K562 (cell line): ENCODE results near the gene TBC1D1. TPM values are rescaled to one million over a fixed set of nuclear protein-coding genes. Genes with fewer than 3 reads are reported as not detected.

Experiments
- ATAC-seq: fragments of 200-7000 bp; cut with Tn5 transposase; 3 replicates; pipeline ENCODE4 v1.9.1; 2020; ENCODE audit warnings: moderate library complexity
- BruUV-seq: library from RNA; stranded (reverse); fragments of 400-500 nt; replicated peaks from 2 replicates; lab custom pipeline; 2021; lab: Mats Ljungman, UMichigan
- CTCF ChIA-PET: fragments of 300-600 bp; formaldehyde crosslinking; extraction: SDS; loops from one replicate; lab custom pipeline; 2021; ENCODE audit warnings: low intra/inter-chr PET ratio; lab: Yijun Ruan, JAX
- POLR2A ChIA-PET: fragments of 300-600, 350-650 bp; sonication (Branson Sonifier 250); formaldehyde crosslinking; extraction: SDS; loops from one replicate; lab custom pipeline; 2021; ENCODE audit warnings: antibody characterized with exemption, inconsistent platforms; lab: Yijun Ruan, JAX
- DNase-seq, 4 experiments: peaks; one replicate each; pipeline versions ENCODE4 v3.0.0 to v3.0.0-alpha.2; 2011 to 2018; ENCODE audit warnings: low spot score in 3 of 4, mixed read lengths in 3 of 4; ENCODE audit errors: extremely low read depth in 1 of 4
- FAIRE-seq: peaks from 2 replicates; lab custom pipeline; 2011; peaks lifted over from hg19 to GRCh38; lab: Jason Lieb, UNC
- H2AFZ ChIP-seq: 2 replicates; pipeline ENCODE4 v1.6.0; 2011; ENCODE audit warnings: low read depth, low read length, control low read depth, inconsistent platforms
- H3K27ac ChIP-seq: fragments of 200-600 bp; 3 replicates; pipeline ENCODE4 v1.8.0; 2011; ENCODE audit warnings: low read depth, mild to moderate bottlenecking, control low read depth, inconsistent platforms, low read length, moderate library complexity, mixed read lengths; ENCODE audit errors: extremely low read depth
- H3K27me3 ChIP-seq, 2 experiments: fragments of 300-600 bp in 1 of 2; 2 replicates in 1 of 2; 3 replicates in 1 of 2; pipeline versions ENCODE4 v1.6.0 to v1.8.0; 2011; ENCODE audit warnings: inconsistent platforms in 2 of 2, low read length in 2 of 2, mild to moderate bottlenecking in 1 of 2, mixed read lengths in 1 of 2, moderate library complexity in 1 of 2; ENCODE audit not compliant: control insufficient read depth in 2 of 2, insufficient read depth in 2 of 2
- H3K36me3 ChIP-seq: fragments of 300-600 bp; 3 replicates; pipeline ENCODE4 v1.8.0; 2011; ENCODE audit warnings: mild to moderate bottlenecking, low read length, inconsistent platforms; ENCODE audit not compliant: control insufficient read depth, insufficient read depth
- H3K4me1 ChIP-seq, 2 experiments: fragments of 200-600 bp in 1 of 2; replicated peaks in 1 of 2; 2 replicates in 1 of 2; 3 replicates in 1 of 2; pipeline versions ENCODE4 v1.5.1 to v1.8.0; 2011; ENCODE audit warnings: inconsistent platforms in 2 of 2, low read length in 2 of 2, mild to moderate bottlenecking in 1 of 2, mixed read lengths in 1 of 2, moderate library complexity in 1 of 2; ENCODE audit not compliant: control insufficient read depth in 2 of 2, insufficient read depth in 2 of 2
- H3K4me2 ChIP-seq: 2 replicates; pipeline ENCODE4 v1.6.1; 2011; ENCODE audit warnings: low read length, control low read depth, inconsistent platforms, mixed read lengths; ENCODE audit not compliant: insufficient read depth
- H3K4me3 ChIP-seq: fragments of 200-600 bp; sonication (generic), shearing (Covaris generic); 2 replicates; pipeline ENCODE4 v1.5.1; 2016; ENCODE audit warnings: control low read depth, inconsistent platforms
- H3K79me2 ChIP-seq: fragments of 200-600 bp; 3 replicates; pipeline ENCODE4 v1.8.0; 2011; ENCODE audit warnings: low read length, inconsistent platforms; ENCODE audit not compliant: control insufficient read depth, insufficient read depth
- H3K9ac ChIP-seq, 2 experiments: 2 replicates each; pipeline versions ENCODE4 v1.6.0 to v1.6.1; 2011; ENCODE audit warnings: low read depth in 2 of 2, low read length in 2 of 2, control low read depth in 1 of 2, inconsistent platforms in 1 of 2, mild to moderate bottlenecking in 1 of 2, mixed read lengths in 1 of 2; ENCODE audit not compliant: insufficient read depth in 1 of 2
- H3K9me1 ChIP-seq: one replicate; pipeline ENCODE4 v1.6.0; 2011; ENCODE audit warnings: inconsistent platforms, mild to moderate bottlenecking, low read length, moderate library complexity; ENCODE audit not compliant: control insufficient read depth, insufficient read depth
- H3K9me3 ChIP-seq: replicated peaks from 2 replicates; pipeline ENCODE4 v1.5.1; 2011; ENCODE audit warnings: low read depth, low read length, inconsistent platforms; ENCODE audit not compliant: control insufficient read depth, insufficient read depth
- H4K20me1 ChIP-seq: replicated peaks from 2 replicates; pipeline ENCODE4 v1.6.1; 2011; ENCODE audit warnings: low read length, inconsistent platforms, mixed read lengths; ENCODE audit not compliant: control insufficient read depth, insufficient read depth
- BCLAF1 ChIP-seq, 2 experiments: fragments of 450-650 bp in 1 of 2; IDR thresholded peaks; 2 replicates each; pipeline ENCODE4 v1.6.1; 2011 to 2017; ENCODE audit warnings: low read depth in 2 of 2, antibody characterized with exemption in 1 of 2, borderline replicate concordance in 1 of 2, low read length in 1 of 2, mild to moderate bottlenecking in 1 of 2, mixed read lengths in 1 of 2; ENCODE audit not compliant: control insufficient read depth in 1 of 2
- FOXA1 ChIP-seq: fragments of 450-650 bp; IDR thresholded peaks from 2 replicates; pipeline ENCODE4 v1.6.1; 2016; ENCODE audit warnings: mild to moderate bottlenecking, borderline replicate concordance
- GATAD2A ChIP-seq: fragments of 450-650 bp; IDR thresholded peaks from 2 replicates; pipeline ENCODE4 v1.6.1; 2017
- MAFF ChIP-seq: IDR thresholded peaks from 2 replicates; pipeline ENCODE4 v1.6.1; 2012; ENCODE audit warnings: low read length, improper control_type of control experiment
- MAFG ChIP-seq: fragments of 450-650 bp; conservative IDR thresholded peaks from 2 replicates; pipeline ENCODE4 v1.6.1; 2016; ENCODE audit warnings: missing genetic modification characterization, missing compliant biosample characterization
- NCOA6 ChIP-seq: fragments of 450-650 bp; IDR thresholded peaks from 2 replicates; pipeline ENCODE4 v1.6.1; 2017; ENCODE audit warnings: mild to moderate bottlenecking
- NFRKB ChIP-seq: fragments of 450-650 bp; IDR thresholded peaks from 2 replicates; pipeline ENCODE4 v1.6.1; 2016; ENCODE audit warnings: low read depth
- PTBP1 ChIP-seq: fragments of 200-400 bp; formaldehyde crosslinking; IDR thresholded peaks from 2 replicates; pipeline ENCODE4 v1.6.1; 2017; ENCODE audit warnings: low read depth, low read length
- SMAD2 ChIP-seq: fragments of 150-350 bp; IDR thresholded peaks from 2 replicates; pipeline ENCODE4 v1.6.1; 2014; ENCODE audit warnings: low read depth, mild to moderate bottlenecking, low read length
- TBL1XR1 ChIP-seq, 2 experiments: IDR thresholded peaks; 2 replicates each; pipeline ENCODE4 v1.6.1; 2012; ENCODE audit warnings: improper control_type of control experiment in 2 of 2, low read length in 2 of 2, mild to moderate bottlenecking in 1 of 2
- ZKSCAN8 ChIP-seq: fragments of 200-800 bp; sonication (Bioruptor generic); IDR thresholded peaks from 2 replicates; pipeline ENCODE4 v1.6.1; 2016; ENCODE audit warnings: missing genetic modification characterization, missing compliant biosample characterization
- WGBS: fragments of 100-300 bp; shearing (Covaris generic); methylation state at CpG from one replicate; pipeline ENCODE4 v1.1.6; 2016; ENCODE audit warnings: low coverage, mixed read lengths; ENCODE audit not compliant: insufficient coverage; ENCODE audit errors: missing lambda C conversion rate; 5-methylcytosine and 5-hydroxymethylcytosine counted together
- in situ Hi-C: fragments of 300-500 bp; cut with MboI; formaldehyde crosslinking; loops from 4 replicates; pipeline ENCODE4 v1.15.0; 2018; ENCODE audit warnings: inconsistent platforms, mixed read lengths
- intact Hi-C: fragments of 100-400 bp; cut with micrococcal nuclease; formaldehyde crosslinking; loops from 2 replicates; pipeline ENCODE4 v1.14.2; 2022
- polyA plus RNA-seq, 8 experiments: library from polyadenylated mRNA; depleted of rRNA in 4 of 8; stranded (reverse) in 5 of 8; unstranded in 3 of 8; fragments of >200 nt; fragmentation: Nextera tagmentation in 2 of 8; fragmentation: Illumina TruSeq in 1 of 8; extraction: Ambion mirVana in 2 of 8; extraction: Trizol in 1 of 8; gene quantifications; 2 replicates each; pipeline versions ENCODE4 v1.2.1 to v1.2.3, GENCODE V29; 2011 to 2014; ENCODE audit warnings: inconsistent platforms in 1 of 8, missing spikeins in 1 of 8
- total RNA-seq, 7 experiments: library from RNA; depleted of rRNA in 6 of 7; stranded (reverse); fragments of >200 nt in 6 of 7; fragmentation: Illumina TruSeq in 2 of 7; extraction: Trizol in 2 of 7; gene quantifications; 2 replicates each; pipeline versions ENCODE4 v1.2.1 to v1.2.3, GENCODE V29; 2011 to 2021; ENCODE audit warnings: low replicate concordance in 1 of 7
- TF ChIP-seq, protein P1 (sequence below), 3 experiments: IDR thresholded peaks in 2 of 3; conservative IDR thresholded peaks in 1 of 3; 2 replicates each; pipeline ENCODE4 v1.5.1; 2011 to 2012; ENCODE audit warnings: low read length in 3 of 3, mild to moderate bottlenecking in 3 of 3, control low read depth in 2 of 3, improper control_type of control experiment in 1 of 3, inconsistent platforms in 1 of 3, low read depth in 1 of 3, mixed read lengths in 1 of 3, moderate library complexity in 1 of 3; ENCODE audit not compliant: insufficient read depth in 2 of 3
- TF ChIP-seq, protein P2 (sequence below), 2 experiments: IDR thresholded peaks; 2 replicates each; pipeline ENCODE4 v1.6.1; 2011; ENCODE audit warnings: borderline replicate concordance in 1 of 2, control low read depth in 1 of 2, low read depth in 1 of 2, low read length in 1 of 2, mild to moderate bottlenecking in 1 of 2, mixed read lengths in 1 of 2, moderate library complexity in 1 of 2; ENCODE audit not compliant: insufficient read depth in 1 of 2, insufficient read length in 1 of 2, poor library complexity in 1 of 2, severe bottlenecking in 1 of 2; ENCODE audit errors: extremely low read depth in 1 of 2
- TF ChIP-seq, protein P3 (sequence below): fragments of 250-450 bp; sonication (Bioruptor Pico); IDR thresholded peaks from 2 replicates; pipeline ENCODE4 v1.8.0; 2021; ENCODE audit warnings: moderate library complexity, mild to moderate bottlenecking, inconsistent platforms
- TF ChIP-seq, protein P4 (sequence below): sonication (generic); formaldehyde crosslinking; IDR thresholded peaks from 2 replicates; pipeline ENCODE4 v1.8.1; 2023; ENCODE audit warnings: mild to moderate bottlenecking, missing genetic modification reagents

The TBC1D1 gene
- total and polyA plus RNA-seq, 9 of the 15 experiments (the other 6 are each of a cell fraction or from before 2014, with no cell fraction given) = 0.59 to 14.2 (median 8.8) TPM

GRCh38 chr4:37867102-37867501 lies 23.8 kb upstream of the TBC1D1 start:
- Histone ChIP-seq H3K9me3 (no peaks in the 10 kb centered on the region), H3K27me3 (no peaks in the 10 kb centered on the region), H3K79me2 (no peaks in the 10 kb centered on the region), H3K27ac (no peak overlapping the region), H4K20me1 (no peaks in the 10 kb centered on the region), H2AFZ (no peak overlapping the region), H3K9me1 (no peaks in the 10 kb centered on the region), H3K36me3 (peaks cover 13% of the 10 kb centered on the region; the same call in 2 of the 3 replicates), H3K4me3 (no peak overlapping the region), H3K9ac (no peak overlapping the region), H3K4me2 (no peak overlapping the region), H3K4me1 (no peaks in the 10 kb centered on the region)
- no peak for DNase-seq
- in situ Hi-C loops (no loop called here), intact Hi-C loops (no loop called here)
- ChIA-PET POLR2A (interaction anchor here (1.4 kb wide), 1 partner anchor 11 kb away, joined by 3 read pairs; no protein-coding TSS in a partner anchor), CTCF (no interaction called here)
- no peak for ATAC-seq
- FAIRE-seq = no peak
- WGBS = 95% methylated on average over 3 of the region's 3 CpGs
- no TSS peak for BruUV-seq
- TF ChIP-seq BCLAF1 (IDR thresholded peaks at IDR 0.05; ENCODE audit: borderline replicate concordance in 1 of 2, control insufficient read depth in 1 of 2, low read depth in 2 of 2, low read length in 1 of 2) (no peak), PTBP1 (no peak), MAFG (tag) (no peak), GATAD2A (no peak), NFRKB (no peak), SMAD2 (no peak), NCOA6 (no peak), MAFF (no peak), TBL1XR1 (IDR thresholded peaks at IDR 0.05; ENCODE audit: low read length in 2 of 2) (no peak), FOXA1 (no peak), ZKSCAN8 (CRISPR knock-in tag) (no peak)
- TF ChIP-seq, protein P1, sequence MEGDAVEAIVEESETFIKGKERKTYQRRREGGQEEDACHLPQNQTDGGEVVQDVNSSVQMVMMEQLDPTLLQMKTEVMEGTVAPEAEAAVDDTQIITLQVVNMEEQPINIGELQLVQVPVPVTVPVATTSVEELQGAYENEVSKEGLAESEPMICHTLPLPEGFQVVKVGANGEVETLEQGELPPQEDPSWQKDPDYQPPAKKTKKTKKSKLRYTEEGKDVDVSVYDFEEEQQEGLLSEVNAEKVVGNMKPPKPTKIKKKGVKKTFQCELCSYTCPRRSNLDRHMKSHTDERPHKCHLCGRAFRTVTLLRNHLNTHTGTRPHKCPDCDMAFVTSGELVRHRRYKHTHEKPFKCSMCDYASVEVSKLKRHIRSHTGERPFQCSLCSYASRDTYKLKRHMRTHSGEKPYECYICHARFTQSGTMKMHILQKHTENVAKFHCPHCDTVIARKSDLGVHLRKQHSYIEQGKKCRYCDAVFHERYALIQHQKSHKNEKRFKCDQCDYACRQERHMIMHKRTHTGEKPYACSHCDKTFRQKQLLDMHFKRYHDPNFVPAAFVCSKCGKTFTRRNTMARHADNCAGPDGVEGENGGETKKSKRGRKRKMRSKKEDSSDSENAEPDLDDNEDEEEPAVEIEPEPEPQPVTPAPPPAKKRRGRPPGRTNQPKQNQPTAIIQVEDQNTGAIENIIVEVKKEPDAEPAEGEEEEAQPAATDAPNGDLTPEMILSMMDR (IDR thresholded peaks at IDR 0.05 in 2 of 3, conservative IDR thresholded peaks at IDR 0.05 in 1 of 3; ENCODE audit: insufficient read depth in 2 of 3, low read depth in 1 of 3, low read length in 3 of 3) = no peak
- TF ChIP-seq, protein P2, sequence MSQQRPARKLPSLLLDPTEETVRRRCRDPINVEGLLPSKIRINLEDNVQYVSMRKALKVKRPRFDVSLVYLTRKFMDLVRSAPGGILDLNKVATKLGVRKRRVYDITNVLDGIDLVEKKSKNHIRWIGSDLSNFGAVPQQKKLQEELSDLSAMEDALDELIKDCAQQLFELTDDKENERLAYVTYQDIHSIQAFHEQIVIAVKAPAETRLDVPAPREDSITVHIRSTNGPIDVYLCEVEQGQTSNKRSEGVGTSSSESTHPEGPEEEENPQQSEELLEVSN (IDR thresholded peaks at IDR 0.05; ENCODE audit: borderline replicate concordance in 1 of 2, extremely low read depth in 1 of 2, insufficient read depth in 1 of 2, insufficient read length in 1 of 2, low read depth in 1 of 2, low read length in 1 of 2, poor library complexity in 1 of 2, severe bottlenecking in 1 of 2) = no peak
- TF ChIP-seq, protein P3, sequence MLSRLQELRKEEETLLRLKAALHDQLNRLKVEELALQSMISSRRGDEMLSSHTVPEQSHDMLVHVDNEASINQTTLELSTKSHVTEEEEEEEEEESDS (CRISPR knock-in tag) = no peak
- TF ChIP-seq, protein P4, sequence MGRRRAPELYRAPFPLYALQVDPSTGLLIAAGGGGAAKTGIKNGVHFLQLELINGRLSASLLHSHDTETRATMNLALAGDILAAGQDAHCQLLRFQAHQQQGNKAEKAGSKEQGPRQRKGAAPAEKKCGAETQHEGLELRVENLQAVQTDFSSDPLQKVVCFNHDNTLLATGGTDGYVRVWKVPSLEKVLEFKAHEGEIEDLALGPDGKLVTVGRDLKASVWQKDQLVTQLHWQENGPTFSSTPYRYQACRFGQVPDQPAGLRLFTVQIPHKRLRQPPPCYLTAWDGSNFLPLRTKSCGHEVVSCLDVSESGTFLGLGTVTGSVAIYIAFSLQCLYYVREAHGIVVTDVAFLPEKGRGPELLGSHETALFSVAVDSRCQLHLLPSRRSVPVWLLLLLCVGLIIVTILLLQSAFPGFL (CRISPR knock-in tag) = no peak
